Measurements from ENCODE around the gene RAB17. TPM values are rescaled to one million over a fixed set of nuclear protein-coding genes. Genes with fewer than 3 reads are reported as not detected.

The RAB17 gene
- total and polyA plus RNA-seq, 2 of the 8 experiments (the other 6 are each of a cell fraction or from before 2014, with no cell fraction given): 42.6 to 83.4 TPM

- Histone ChIP-seq H3K4me1 (replicated peaks in 1 of 4; ENCODE audit: control insufficient read depth in 3 of 4, insufficient read depth in 4 of 4, low read length in 3 of 4) (peaks cover 0 to 13% (median 4%) of the 10 kb centered on the region in 4 experiments; a peak in 5 of 7 replicates), H3K4me3 (ENCODE audit: extremely low read depth in 1 of 4, insufficient read depth in 2 of 4, low read depth in 3 of 4, low read length in 4 of 4) (no peak overlapping the region), H3K27me3 (replicated peaks in 1 of 4; ENCODE audit: control insufficient read depth in 3 of 4, extremely low read depth in 1 of 4, insufficient read depth in 3 of 4, low read length in 3 of 4) (no peaks in the 10 kb centered on the region), H3K4me2 (ENCODE audit: insufficient read depth in 1 of 2, low read depth in 2 of 2, low read length in 2 of 2) (no peak overlapping the region), H3K9me3 (ENCODE audit: insufficient read depth in 2 of 2, low read depth in 1 of 2, low read length in 1 of 2) (no peaks in the 10 kb centered on the region), H2BK15ac (ENCODE audit: low read length) (peak overlapping the region; percentile 54; the same call in 1 of the 2 replicates), H3K23me2 (ENCODE audit: low read depth, low read length) (peaks cover 11% of the 10 kb centered on the region; the same call in 1 of the 2 replicates), H3K56ac (replicated peaks; ENCODE audit: insufficient read length, low read depth, low read length) (no peak overlapping the region), H2BK12ac (ENCODE audit: low read depth, low read length) (no peak overlapping the region), H4K5ac (ENCODE audit: insufficient read length, low read depth, low read length) (no peak overlapping the region), H3K27ac (ENCODE audit: low read depth, low read length) (no peak overlapping the region), H2BK20ac (ENCODE audit: low read length) (no peak overlapping the region), H2BK120ac (replicated peaks; ENCODE audit: low read depth, low read length) (no peak overlapping the region), H2BK5ac (ENCODE audit: low read depth, low read length) (no peak overlapping the region; the same call in 1 of the 2 replicates), H3K4ac (replicated peaks; ENCODE audit: insufficient read length, low read depth, low read length) (no peak overlapping the region), H3K79me2 (ENCODE audit: control insufficient read depth in 1 of 2, insufficient read depth in 2 of 2, low read length in 2 of 2) (no peaks in the 10 kb centered on the region), H4K8ac (ENCODE audit: extremely low read depth, insufficient read depth, low read length) (no peak overlapping the region), H4K20me1 (replicated peaks in 1 of 2; ENCODE audit: control insufficient read depth in 1 of 2, insufficient read depth in 2 of 2, low read length in 2 of 2) (peaks cover 0 to 11% of the 10 kb centered on the region in 2 experiments), H2AFZ (ENCODE audit: low read length) (no peak overlapping the region), H3K23ac (ENCODE audit: insufficient read length) (no peak overlapping the region), H3K79me1 (ENCODE audit: low read depth, low read length) (no peaks in the 10 kb centered on the region), H3K9ac (replicated peaks in 1 of 4; ENCODE audit: extremely low read depth in 1 of 4, low read depth in 3 of 4, low read length in 3 of 4) (no peak overlapping the region), H3K14ac (ENCODE audit: insufficient read length) (no peak overlapping the region), H4K91ac (replicated peaks; ENCODE audit: insufficient read length, low read length) (no peak overlapping the region), H3K36me3 (ENCODE audit: control insufficient read depth in 2 of 4, insufficient read depth in 4 of 4, low read length in 3 of 4) (no peaks in the 10 kb centered on the region), H3K18ac (ENCODE audit: extremely low read depth, low read length) (no peak overlapping the region), H2AK5ac (ENCODE audit: low read depth, low read length) (0 out of 2 replicates have a peak overlapping the region, but pooled peaks have one; percentile 43)
- WGBS, 2 experiments (ENCODE audit: extremely low coverage in 1 of 2, insufficient coverage in 1 of 2, insufficient read length in 1 of 2, insufficient replicate concordance in 2 of 2, low coverage in 1 of 2, low lambda C conversion rate in 2 of 2, missing lambda C conversion rate in 1 of 2): 87% methylated on average over 9 of the region's 9 CpGs; no CpG with 5 or more reads in 1 of the 2 experiments
- CTCF ChIA-PET (ENCODE audit: partially characterized antibody): interaction anchor here (1.0 to 1.5 kb wide), 4 partner anchors 18 to 134 kb away, joined by 3 to 10 read pairs (median 3); no protein-coding TSS in a partner anchor
- FAIRE-seq: no peak
- no peak for DNase-seq (ENCODE audit: low read depth in 1 of 2, low spot score in 2 of 2)
- POLR2A ChIA-PET (ENCODE audit: partially characterized antibody): interaction anchor here (0.8 to 1.7 kb wide), 3 partner anchors 18 to 38 kb away, joined by 3 to 5 read pairs (median 3); no protein-coding TSS in a partner anchor
- TF ChIP-seq TEAD4 (IDR thresholded peaks at IDR 0.05; ENCODE audit: low read depth, low read length) (no peak), ASH2L (IDR thresholded peaks at IDR 0.05; ENCODE audit: low read length) (no peak), KDM4A (IDR thresholded peaks at IDR 0.05; ENCODE audit: low read depth, low read length, severe bottlenecking) (no peak)
Measured at GRCh38 chr2:237568121-237568660, 22.3 kb downstream of the RAB17 start.

Measured in H1 (cell line).